ENCODE measurements around the gene AKAP13. TPM values are rescaled to one million over a fixed set of nuclear protein-coding genes. Genes with fewer than 3 reads are reported as not detected.

Gene AKAP13
- total RNA-seq, 1 experiment from 2014 or later, result 47.3 TPM

GRCh38 chr15:85716261-85716660 lies 335.9 kb downstream of the AKAP13 start:
- Histone ChIP-seq H4K8ac (replicated peaks; ENCODE audit: insufficient read length, low read depth, low read length) (no peak overlapping the region), H3K4ac (ENCODE audit: low read depth, low read length) (no peak overlapping the region), H3K27ac (ENCODE audit: insufficient read length, low read depth, low read length) (no peak overlapping the region), H3K9me3 (ENCODE audit: control insufficient read depth, low read depth, low read length) (no peaks in the 10 kb centered on the region), H4K20me1 (ENCODE audit: control insufficient read depth, insufficient read depth, insufficient read length) (no peaks in the 10 kb centered on the region), H3K56ac (ENCODE audit: insufficient read length, low read depth, low read length) (no peak overlapping the region), H3K18ac (ENCODE audit: insufficient read length, low read depth, low read length) (no peak overlapping the region), H3K23me2 (ENCODE audit: insufficient read length, low read depth, low read length, poor library complexity, severe bottlenecking) (no peaks in the 10 kb centered on the region), H2BK120ac (ENCODE audit: low read depth, low read length, poor library complexity, severe bottlenecking) (no peak overlapping the region), H2BK15ac (ENCODE audit: low read depth, low read length) (no peak overlapping the region), H3K27me3 (ENCODE audit: insufficient read depth, low read length) (no peaks in the 10 kb centered on the region), H3K23ac (ENCODE audit: insufficient read length, low read depth, low read length) (no peak overlapping the region), H4K5ac (ENCODE audit: insufficient read length, low read depth, low read length) (no peak overlapping the region), H2AFZ (ENCODE audit: low read length) (no peak overlapping the region), H3K4me1 (ENCODE audit: insufficient read depth, low read length) (no peaks in the 10 kb centered on the region), H4K91ac (ENCODE audit: insufficient read length, low read depth, low read length) (no peak overlapping the region), H2BK5ac (ENCODE audit: insufficient read length, low read length) (no peak overlapping the region), H3K79me1 (ENCODE audit: insufficient read depth, low read depth, low read length, poor library complexity, severe bottlenecking) (no peaks in the 10 kb centered on the region), H3K9ac (ENCODE audit: extremely low read depth, insufficient read length, low read length) (no peak overlapping the region), H3K4me2 (ENCODE audit: insufficient read depth, insufficient read length, low read length) (no peak overlapping the region), H3T11ph (ENCODE audit: low read length) (no peak overlapping the region), H3K79me2 (ENCODE audit: insufficient read depth, low read length) (no peaks in the 10 kb centered on the region), H2BK20ac (ENCODE audit: low read depth, low read length, poor library complexity, severe bottlenecking) (no peak overlapping the region), H2BK12ac (ENCODE audit: insufficient read length, low read depth, low read length) (no peak overlapping the region), H3K14ac (ENCODE audit: insufficient read depth, low read length) (no peak overlapping the region), H2AK5ac (ENCODE audit: insufficient read length, low read length) (no peak overlapping the region)
- Mint-ChIP-seq H3K4me3 (no peak overlapping the region), H3K27ac (no peak overlapping the region; a peak in 1 of 7 replicates), H3K27me3 (ENCODE audit: low read depth) (no peaks in the 10 kb centered on the region), H3K9me3 (no peaks in the 10 kb centered on the region), H3K36me3 (ENCODE audit: insufficient read depth in 1 of 3, low read depth in 3 of 3) (peaks cover 4 to 53% (median 41%) of the 10 kb centered on the region in 3 experiments; a peak in 6 of 7 replicates), H3K4me1 (peaks cover 6% of the 10 kb centered on the region in 2 experiments; a peak in 3 of 4 replicates)
- no peak for TF ChIP-seq CTCF (conservative IDR thresholded peaks at IDR 0.05)
- no CpG with 5 or more reads among the region's 3 CpGs for WGBS (ENCODE audit: extremely low coverage, insufficient read length, low lambda C conversion rate)
- no peak for DNase-seq
